CD14-positive monocyte (primary cell): Measurements from ENCODE around the gene CDK2. TPM values are rescaled to one million over a fixed set of nuclear protein-coding genes. Genes with fewer than 3 reads are reported as not detected.
"Not testable (repeated sequence)": the region's sequence is repeated elsewhere in the genome, so short reads cannot be mapped to it uniquely, and the experiment has no call there.

Source experiments
- DNase-seq, 3 donors: peaks; one replicate each; pipeline ENCODE4 v3.0.0-alpha.2; 2011 to 2022
- H2AFZ ChIP-seq: 2 replicates; pipeline ENCODE4 v1.6.0; 2012; ENCODE audit warnings: mild to moderate bottlenecking, low read depth, low read length, inconsistent platforms; ENCODE audit not compliant: insufficient read depth, poor library complexity, severe bottlenecking
- H3K27ac ChIP-seq, 2 donors: 1 replicate in 1 of 2; 2 replicates in 1 of 2; pipeline ENCODE4 v1.5.1; 2012 to 2013; ENCODE audit warnings: low read length in 2 of 2, control low read depth in 1 of 2, inconsistent platforms in 1 of 2, low read depth in 1 of 2, mild to moderate bottlenecking in 1 of 2
- H3K27me3 ChIP-seq, 2 donors: one replicate each; pipeline versions ENCODE4 v1.6.0 to v1.6.1; 2011 to 2013; ENCODE audit warnings: low read length in 2 of 2; ENCODE audit not compliant: control insufficient read depth in 2 of 2, insufficient read depth in 2 of 2
- H3K36me3 ChIP-seq, 2 donors: replicated peaks in 1 of 2; 1 replicate in 1 of 2; 2 replicates in 1 of 2; pipeline versions ENCODE4 v1.5.1 to v1.6.1; 2012 to 2013; ENCODE audit warnings: low read length in 2 of 2, control low read depth in 1 of 2, inconsistent platforms in 1 of 2, mild to moderate bottlenecking in 1 of 2; ENCODE audit not compliant: insufficient read depth in 2 of 2, control insufficient read depth in 1 of 2
- H3K4me1 ChIP-seq, 2 donors: 1 replicate in 1 of 2; 2 replicates in 1 of 2; pipeline versions ENCODE4 v1.5.1 to v1.6.1; 2012 to 2013; ENCODE audit warnings: low read length in 2 of 2, control low read depth in 1 of 2, inconsistent platforms in 1 of 2, mild to moderate bottlenecking in 1 of 2, moderate library complexity in 1 of 2; ENCODE audit not compliant: insufficient read depth in 2 of 2, control insufficient read depth in 1 of 2
- H3K4me2 ChIP-seq: replicated peaks from 2 replicates; pipeline ENCODE3; 2012; ENCODE audit warnings: low read length, moderate library complexity, mild to moderate bottlenecking; ENCODE audit not compliant: poor library complexity, severe bottlenecking; ENCODE audit errors: extremely low read depth
- H3K4me3 ChIP-seq, 3 experiments: fragments of 200-600 bp in 1 of 3; sonication (generic) in 1 of 3; replicated peaks in 1 of 3; 1 replicate in 2 of 3; 2 replicates in 1 of 3; pipeline ENCODE4 v1.5.1; 2011 to 2013; ENCODE audit warnings: low read length in 3 of 3, mild to moderate bottlenecking in 3 of 3, control low read depth in 2 of 3, low read depth in 2 of 3, inconsistent platforms in 1 of 3, moderate library complexity in 1 of 3
- H3K79me2 ChIP-seq: 2 replicates; pipeline ENCODE4 v1.6.0; 2012; ENCODE audit warnings: mild to moderate bottlenecking, control low read depth, inconsistent platforms, low read length, moderate library complexity; ENCODE audit not compliant: insufficient read depth
- H3K9ac ChIP-seq: 2 replicates; pipeline ENCODE4 v1.6.0; 2017; ENCODE audit warnings: low read length, mild to moderate bottlenecking; ENCODE audit not compliant: insufficient read depth, poor library complexity, severe bottlenecking
- H3K9me3 ChIP-seq, 2 donors: replicated peaks in 1 of 2; 1 replicate in 1 of 2; 2 replicates in 1 of 2; pipeline versions ENCODE4 v1.5.1 to v1.6.1; 2012 to 2013; ENCODE audit warnings: low read length in 2 of 2, control low read depth in 1 of 2; ENCODE audit not compliant: control insufficient read depth in 1 of 2, insufficient read depth in 1 of 2
- H4K20me1 ChIP-seq: 2 replicates; pipeline ENCODE4 v1.6.0; 2012; ENCODE audit warnings: mild to moderate bottlenecking, low read length, control low read depth, moderate library complexity; ENCODE audit not compliant: insufficient read depth
- H3K27ac Mint-ChIP-seq, 7 donors: one replicate each; pipeline ENCODE4 v1.8.0; 2020; ENCODE audit warnings: mild to moderate bottlenecking in 7 of 7, mixed read lengths in 7 of 7, moderate library complexity in 6 of 7, inconsistent platforms in 2 of 7
- H3K27me3 Mint-ChIP-seq, 3 donors: one replicate each; pipeline ENCODE4 v1.8.0; 2021 to 2022; ENCODE audit warnings: low read depth in 3 of 3, mild to moderate bottlenecking in 3 of 3, mixed read lengths in 3 of 3, moderate library complexity in 3 of 3, inconsistent platforms in 1 of 3
- H3K36me3 Mint-ChIP-seq, 2 donors: one replicate each; pipeline ENCODE4 v1.8.0; 2020; ENCODE audit warnings: mixed read lengths in 2 of 2, inconsistent platforms in 1 of 2, mild to moderate bottlenecking in 1 of 2
- H3K4me1 Mint-ChIP-seq: one replicate; pipeline ENCODE4 v1.8.0; 2020; ENCODE audit warnings: mild to moderate bottlenecking, mixed read lengths
- H3K4me3 Mint-ChIP-seq, 2 donors: one replicate each; pipeline ENCODE4 v1.8.0; 2020; ENCODE audit warnings: mild to moderate bottlenecking in 2 of 2, mixed read lengths in 2 of 2, moderate library complexity in 1 of 2
- H3K9me3 Mint-ChIP-seq, 7 donors: one replicate each; pipeline ENCODE4 v1.8.0; 2020 to 2022; ENCODE audit warnings: mixed read lengths in 7 of 7, mild to moderate bottlenecking in 6 of 7, moderate library complexity in 6 of 7, inconsistent platforms in 2 of 7
- CTCF ChIP-seq: fragments of 200-600 bp; IDR thresholded peaks from one replicate; pipeline ENCODE4 v1.8.0; 2022; ENCODE audit warnings: antibody characterized with exemption, mild to moderate bottlenecking
- WGBS: methylation state at CpG from one replicate; pipeline ENCODE4 v1.1.5; 2013; ENCODE audit warnings: missing lambda C conversion rate; ENCODE audit not compliant: insufficient coverage; 5-methylcytosine and 5-hydroxymethylcytosine counted together
- intact Hi-C, 2 donors: fragments of 100-400 bp; cut with micrococcal nuclease; formaldehyde crosslinking; loops; one replicate each; pipeline versions ENCODE4 v1.15.0 to v1.15.1; 2023
- polyA minus RNA-seq: library from RNA; depleted of rRNA, polyadenylated mRNA; stranded (reverse); fragments of >200 nt; gene quantifications from 2 replicates; pipeline ENCODE4 v1.2.3, GENCODE V29; 2012
- polyA plus RNA-seq, 3 donors: library from polyadenylated mRNA; depleted of rRNA in 1 of 3; unstranded in 2 of 3; stranded (reverse) in 1 of 3; fragments of 300-500 nt in 2 of 3; fragments of >200 nt in 1 of 3; fragmentation: Illumina TruSeq in 2 of 3; gene quantifications; 1 replicate in 2 of 3; 2 replicates in 1 of 3; pipeline ENCODE4 v1.2.3, GENCODE V29; 2012 to 2021
- total RNA-seq, 12 experiments: library from RNA in 1 of 12; stranded (reverse) in 1 of 12; fragments of 120-200 nt in 1 of 12; gene quantifications; one replicate each; pipeline ENCODE4 v1.2.4 and lab custom pipeline; 2013 to 2026; ENCODE audit warnings: mixed read lengths in 6 of 12, inconsistent platforms in 1 of 12

The CDK2 gene
- total RNA-seq (2013), result 11.9 TPM
- 10 to 100 TPM in 1 of 3 donors, 1 to 10 TPM in 2; 4.1 to 11.8 (median 4.7) TPM for polyA plus RNA-seq
- 3.6 and 3.7 TPM in 2 replicates for polyA minus RNA-seq
- 7.2 to 35.2 (median 10.2) reads per million in 11 experiments for total RNA-seq (lab: John Stamatoyannopoulos, UW)

- Mint-ChIP-seq H3K27me3 (peaks cover 0 to 2% (median 2%) of the 10 kb centered on the region in 3 donors), H3K9me3 (no peaks in the 10 kb centered on the region), H3K36me3 (peaks cover 0 to 5% of the 10 kb centered on the region in 2 donors), H3K4me1 (peaks cover 23% of the 10 kb centered on the region), H3K4me3 (peak within 1 kb of the TSS; percentile 91 to 94), H3K27ac (peak within 1 kb of the TSS; percentile 78 to 95 (median 90))
- Histone ChIP-seq H3K27ac (peak within 1 kb of the TSS; percentile 20 to 63), H3K9ac (peak within 1 kb of the TSS; percentile 69), H2AFZ (peak within 1 kb of the TSS; percentile 99), H3K9me3 (no peaks in the 10 kb centered on the region), H3K4me3 (peak within 1 kb of the TSS; percentile 78 to 96 (median 88)), H3K4me1 (peaks cover 15 to 22% of the 10 kb centered on the region in 2 donors), H3K79me2 (peaks cover 14% of the 10 kb centered on the region), H4K20me1 (no peaks in the 10 kb centered on the region), H3K4me2 (peak within 1 kb of the TSS; percentile 74), H3K36me3 (no peaks in the 10 kb centered on the region), H3K27me3 (no peaks in the 10 kb centered on the region)
- under 1% methylated on average over 32 of the region's 45 CpGs for WGBS
- DNase-seq, result peak; percentile 64 to 77 (median 66)
- TF ChIP-seq CTCF, result no peak
- intact Hi-C loops, result loop anchor here in 1 of 2 donors (5.0 kb wide), 1 partner anchor 34 kb away; the partner anchor contains the start of gene DGKA
Observed at GRCh38 chr12:55966408-55967281, at the start of gene CDK2. Gene CDK2 (plus strand): TSS chr12:55966830. CDS start chr12:55967009, 179 bp downstream.

- DNase-seq, H3K27ac Mint-ChIP-seq, H2AFZ ChIP-seq, H3K9me3 ChIP-seq, H3K9me3 Mint-ChIP-seq, H3K27ac ChIP-seq, H3K9ac ChIP-seq, H3K27me3 Mint-ChIP-seq, H3K4me3 ChIP-seq, intact Hi-C loops, H3K4me3 Mint-ChIP-seq, H3K27me3 ChIP-seq, H3K4me2 ChIP-seq: not testable (repeated sequence)
- Histone ChIP-seq H4K20me1 (peaks cover 72% of the 10 kb centered on the region), H3K4me1 (peaks cover 10 to 17% of the 10 kb centered on the region in 2 donors), H3K36me3 (peaks cover 14 to 41% of the 10 kb centered on the region in 2 donors), H3K79me2 (peaks cover 99% of the 10 kb centered on the region)
- no CpG with 5 or more reads among the region's 3 CpGs for WGBS
- Mint-ChIP-seq H3K4me1 (peaks cover 21% of the 10 kb centered on the region), H3K36me3 (peaks cover 17 to 48% of the 10 kb centered on the region in 2 donors)
Observed at GRCh38 chr12:55919032-55919431, 47.6 kb upstream of the CDK2 start.
